ENCODE measurements around the gene PRKCD.

DNA sequence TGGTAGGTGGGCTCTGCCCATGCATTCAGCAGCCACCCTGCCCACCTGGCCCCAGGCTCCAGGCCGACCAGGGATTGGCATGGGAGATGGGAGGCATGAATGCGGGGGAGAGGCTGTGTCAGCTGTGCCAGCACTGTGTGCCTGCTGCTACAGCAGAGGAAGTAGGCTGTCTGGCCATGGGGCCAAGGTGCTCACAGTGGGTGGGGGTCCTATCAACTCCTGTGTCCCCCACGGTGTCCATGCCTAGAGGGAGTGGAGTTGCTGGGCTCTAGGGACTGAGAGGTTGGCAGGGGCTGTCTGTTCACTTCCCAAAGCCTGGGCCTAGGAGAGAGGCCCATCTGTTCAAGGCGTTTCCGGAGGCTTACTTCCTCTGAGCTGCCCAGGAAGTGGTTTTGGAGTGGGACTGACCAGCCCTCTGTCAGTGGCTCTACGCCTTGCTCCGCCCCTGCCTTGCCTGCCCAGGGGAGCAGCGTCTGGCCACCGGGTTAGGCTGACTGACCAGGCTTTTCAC lies 5.8 kb downstream of the PRKCD start:
- TF ChIP-seq, protein P1, sequence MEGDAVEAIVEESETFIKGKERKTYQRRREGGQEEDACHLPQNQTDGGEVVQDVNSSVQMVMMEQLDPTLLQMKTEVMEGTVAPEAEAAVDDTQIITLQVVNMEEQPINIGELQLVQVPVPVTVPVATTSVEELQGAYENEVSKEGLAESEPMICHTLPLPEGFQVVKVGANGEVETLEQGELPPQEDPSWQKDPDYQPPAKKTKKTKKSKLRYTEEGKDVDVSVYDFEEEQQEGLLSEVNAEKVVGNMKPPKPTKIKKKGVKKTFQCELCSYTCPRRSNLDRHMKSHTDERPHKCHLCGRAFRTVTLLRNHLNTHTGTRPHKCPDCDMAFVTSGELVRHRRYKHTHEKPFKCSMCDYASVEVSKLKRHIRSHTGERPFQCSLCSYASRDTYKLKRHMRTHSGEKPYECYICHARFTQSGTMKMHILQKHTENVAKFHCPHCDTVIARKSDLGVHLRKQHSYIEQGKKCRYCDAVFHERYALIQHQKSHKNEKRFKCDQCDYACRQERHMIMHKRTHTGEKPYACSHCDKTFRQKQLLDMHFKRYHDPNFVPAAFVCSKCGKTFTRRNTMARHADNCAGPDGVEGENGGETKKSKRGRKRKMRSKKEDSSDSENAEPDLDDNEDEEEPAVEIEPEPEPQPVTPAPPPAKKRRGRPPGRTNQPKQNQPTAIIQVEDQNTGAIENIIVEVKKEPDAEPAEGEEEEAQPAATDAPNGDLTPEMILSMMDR (IDR thresholded peaks at IDR 0.05; ENCODE audit: poor library complexity), result no peak
- TF ChIP-seq EZH2phosphoT487 (IDR thresholded peaks at IDR 0.05; ENCODE audit: low read depth, severe bottlenecking, unreplicated experiment) (no peak), EZH2 (IDR thresholded peaks at IDR 0.05; ENCODE audit: borderline replicate concordance) (no peak)
